ENCODE results near the gene RAB3B. TPM values are rescaled to one million over a fixed set of nuclear protein-coding genes. Genes with fewer than 3 reads are reported as not detected.

The RAB3B gene
- total and polyA plus RNA-seq, 2 of the 4 experiments (the other 2 are of a cell fraction) = 33.6 to 78.5 TPM

DNA sequence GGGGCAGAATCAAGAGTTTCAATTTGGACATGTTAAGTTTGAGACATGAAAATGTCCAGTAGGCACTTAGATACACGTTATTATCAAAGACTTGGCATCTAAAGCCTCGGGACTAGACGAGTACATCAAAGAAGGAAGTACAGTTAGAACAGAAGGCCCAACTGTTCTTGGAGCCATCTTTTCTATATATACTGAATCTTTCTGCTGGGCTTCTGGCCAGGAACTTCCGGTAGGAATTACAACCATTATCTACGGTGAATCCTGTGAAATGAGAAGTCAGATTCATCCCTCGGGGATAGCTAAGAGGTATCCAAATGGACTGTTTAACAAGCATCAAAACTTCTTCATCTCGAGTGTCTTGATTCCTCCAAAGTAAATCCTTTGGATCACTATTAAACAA lies 77.6 kb downstream of the RAB3B start:
- no peak overlapping the region for H3K4me2 ChIP-seq (ENCODE audit: low read depth, low read length)
- H4K5ac ChIP-seq (ENCODE audit: low read depth, low read length) = no peak overlapping the region; the same call in 1 of the 2 replicates
- TF ChIP-seq NFE2L2 (IDR thresholded peaks at IDR 0.05; ENCODE audit: low read depth, low read length) (no peak), FOS (IDR thresholded peaks at IDR 0.05; ENCODE audit: low read depth, low read length) (no peak), MAFK (IDR thresholded peaks at IDR 0.05; ENCODE audit: low read depth, low read length) (no peak), MAZ (IDR thresholded peaks at IDR 0.05; ENCODE audit: borderline replicate concordance, low read depth, low read length) (no peak), POLR2A (IDR thresholded peaks at IDR 0.05; ENCODE audit: low read depth, low read length) (no peak), RCOR1 (IDR thresholded peaks at IDR 0.05; ENCODE audit: insufficient replicate concordance, low read length) (no peak), RFX5 (IDR thresholded peaks at IDR 0.05; ENCODE audit: low read depth, low read length) (no peak), RAD21 (IDR thresholded peaks at IDR 0.05; ENCODE audit: low read length) (no peak), BHLHE40 (IDR thresholded peaks at IDR 0.05; ENCODE audit: low read depth, low read length) (no peak), SMC3 (IDR thresholded peaks at IDR 0.05; ENCODE audit: low read depth, low read length) (no peak), CEBPB (IDR thresholded peaks at IDR 0.05; ENCODE audit: low read depth, low read length) (no peak), MXI1 (IDR thresholded peaks at IDR 0.05; ENCODE audit: borderline replicate concordance, low read depth, low read length) (no peak), CHD1 (IDR thresholded peaks at IDR 0.05; ENCODE audit: low read depth, low read length) (no peak)
- TF ChIP-seq, protein P1, sequence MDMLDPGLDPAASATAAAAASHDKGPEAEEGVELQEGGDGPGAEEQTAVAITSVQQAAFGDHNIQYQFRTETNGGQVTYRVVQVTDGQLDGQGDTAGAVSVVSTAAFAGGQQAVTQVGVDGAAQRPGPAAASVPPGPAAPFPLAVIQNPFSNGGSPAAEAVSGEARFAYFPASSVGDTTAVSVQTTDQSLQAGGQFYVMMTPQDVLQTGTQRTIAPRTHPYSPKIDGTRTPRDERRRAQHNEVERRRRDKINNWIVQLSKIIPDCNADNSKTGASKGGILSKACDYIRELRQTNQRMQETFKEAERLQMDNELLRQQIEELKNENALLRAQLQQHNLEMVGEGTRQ (IDR thresholded peaks at IDR 0.05; ENCODE audit: low read depth, low read length) = no peak
- TF ChIP-seq, protein P2, sequence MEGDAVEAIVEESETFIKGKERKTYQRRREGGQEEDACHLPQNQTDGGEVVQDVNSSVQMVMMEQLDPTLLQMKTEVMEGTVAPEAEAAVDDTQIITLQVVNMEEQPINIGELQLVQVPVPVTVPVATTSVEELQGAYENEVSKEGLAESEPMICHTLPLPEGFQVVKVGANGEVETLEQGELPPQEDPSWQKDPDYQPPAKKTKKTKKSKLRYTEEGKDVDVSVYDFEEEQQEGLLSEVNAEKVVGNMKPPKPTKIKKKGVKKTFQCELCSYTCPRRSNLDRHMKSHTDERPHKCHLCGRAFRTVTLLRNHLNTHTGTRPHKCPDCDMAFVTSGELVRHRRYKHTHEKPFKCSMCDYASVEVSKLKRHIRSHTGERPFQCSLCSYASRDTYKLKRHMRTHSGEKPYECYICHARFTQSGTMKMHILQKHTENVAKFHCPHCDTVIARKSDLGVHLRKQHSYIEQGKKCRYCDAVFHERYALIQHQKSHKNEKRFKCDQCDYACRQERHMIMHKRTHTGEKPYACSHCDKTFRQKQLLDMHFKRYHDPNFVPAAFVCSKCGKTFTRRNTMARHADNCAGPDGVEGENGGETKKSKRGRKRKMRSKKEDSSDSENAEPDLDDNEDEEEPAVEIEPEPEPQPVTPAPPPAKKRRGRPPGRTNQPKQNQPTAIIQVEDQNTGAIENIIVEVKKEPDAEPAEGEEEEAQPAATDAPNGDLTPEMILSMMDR (conservative IDR thresholded peaks at IDR 0.05; ENCODE audit: low read depth, low read length) = no peak
- TF ChIP-seq, protein P3, sequence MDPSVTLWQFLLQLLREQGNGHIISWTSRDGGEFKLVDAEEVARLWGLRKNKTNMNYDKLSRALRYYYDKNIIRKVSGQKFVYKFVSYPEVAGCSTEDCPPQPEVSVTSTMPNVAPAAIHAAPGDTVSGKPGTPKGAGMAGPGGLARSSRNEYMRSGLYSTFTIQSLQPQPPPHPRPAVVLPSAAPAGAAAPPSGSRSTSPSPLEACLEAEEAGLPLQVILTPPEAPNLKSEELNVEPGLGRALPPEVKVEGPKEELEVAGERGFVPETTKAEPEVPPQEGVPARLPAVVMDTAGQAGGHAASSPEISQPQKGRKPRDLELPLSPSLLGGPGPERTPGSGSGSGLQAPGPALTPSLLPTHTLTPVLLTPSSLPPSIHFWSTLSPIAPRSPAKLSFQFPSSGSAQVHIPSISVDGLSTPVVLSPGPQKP (IDR thresholded peaks at IDR 0.05; ENCODE audit: borderline replicate concordance, low read depth, low read length) = no peak
- H3K9me1 ChIP-seq (ENCODE audit: insufficient read depth, low read length) = peaks cover 12% of the 10 kb centered on the region
- no peak overlapping the region for H2AK9ac ChIP-seq (replicated peaks; ENCODE audit: low read depth, low read length, poor library complexity)
- ChIA-PET CTCF (no interaction called here), POLR2A (ENCODE audit: unreplicated experiment) (no interaction called here)
- H2BK20ac ChIP-seq (ENCODE audit: low read depth, low read length) = no peak overlapping the region
- BruUV-seq (replicated peaks) = no TSS peak
- peaks cover 10% of the 10 kb centered on the region for H3K4me1 ChIP-seq (ENCODE audit: control insufficient read depth, insufficient read depth, low read length)
- no peaks in the 10 kb centered on the region for H4K20me1 ChIP-seq (ENCODE audit: insufficient read depth, low read length)
- in situ Hi-C loops (cut with MboI; ENCODE audit: low sequenced_read_pairs) = no loop called here
- no peak overlapping the region for H3K9ac ChIP-seq (ENCODE audit: low read depth, low read length)
- H3K14ac ChIP-seq (replicated peaks; ENCODE audit: low read depth, low read length) = no peak overlapping the region
- H3K36me3 ChIP-seq (ENCODE audit: control insufficient read depth, insufficient read depth, low read length) = peaks cover 9% of the 10 kb centered on the region
- no peaks in the 10 kb centered on the region for H3K9me3 ChIP-seq (ENCODE audit: control insufficient read depth, insufficient read depth, low read length)
- H2BK5ac ChIP-seq (ENCODE audit: low read depth, low read length, poor library complexity, severe bottlenecking) = no peak overlapping the region
- H3K4ac ChIP-seq (ENCODE audit: low read depth, low read length) = no peak overlapping the region
- H2AK5ac ChIP-seq (ENCODE audit: low read depth, low read length) = no peak overlapping the region
- no peak overlapping the region for H2AFZ ChIP-seq (replicated peaks; ENCODE audit: low read length, poor library complexity)
- intact Hi-C loops (cut with micrococcal nuclease) = no loop called here
- DNase-seq (no peak), ATAC-seq (ENCODE audit: low read depth) (no peak)
- H2BK15ac ChIP-seq (ENCODE audit: low read depth, low read length) = no peak overlapping the region
- WGBS, 2 experiments (ENCODE audit: extremely low coverage in 2 of 2, insufficient read length in 1 of 2) = 93% methylated on average over 3 of the region's 7 CpGs; no CpG with 5 or more reads in 1 of the 2 experiments
- H3K18ac ChIP-seq (ENCODE audit: low read depth, low read length) = no peak overlapping the region
- H3K56ac ChIP-seq (ENCODE audit: extremely low read depth, insufficient read depth, low read length) = no peak overlapping the region
- no peaks in the 10 kb centered on the region for H3K27me3 ChIP-seq (ENCODE audit: control insufficient read depth, insufficient read depth, low read length)
- dilution Hi-C loops (cut with HindIII; ENCODE audit: low sequenced_read_pairs, unreplicated experiment) = no loop called here
- no peak overlapping the region for H3K27ac ChIP-seq (ENCODE audit: insufficient read depth, low read length)
- H3K23ac ChIP-seq (ENCODE audit: low read depth, low read length) = no peak overlapping the region
- no peak overlapping the region for H2BK120ac ChIP-seq (ENCODE audit: low read depth, low read length)
- peaks cover 0 to 20% of the 10 kb centered on the region in 2 experiments; a peak in 2 of 4 replicates for H3K79me1 ChIP-seq (ENCODE audit: low read depth in 1 of 2, low read length in 2 of 2)
- H4K91ac ChIP-seq (ENCODE audit: insufficient read depth, low read depth, low read length) = no peak overlapping the region
- no peak overlapping the region for H3K4me3 ChIP-seq (ENCODE audit: insufficient read depth, low read depth, low read length)
- no peak overlapping the region for H4K8ac ChIP-seq (ENCODE audit: low read depth in 2 of 2, low read length in 2 of 2)

All from IMR-90 (cell line).